NB4 (cell line): ENCODE measurements around the gene ZNF821.

Source experiments
- DNase-seq: peaks from one replicate; pipeline ENCODE4 v3.0.0; 2010; ENCODE audit warnings: low read depth
- H3K4me3 ChIP-seq: one replicate; pipeline ENCODE4 v1.5.1; 2011; ENCODE audit warnings: mild to moderate bottlenecking, low read depth, low read length, moderate library complexity
- MYC ChIP-seq: IDR thresholded peaks from 2 replicates; pipeline ENCODE4 v1.6.1; 2011; ENCODE audit warnings: low read depth, low read length
- POLR2A ChIP-seq: IDR thresholded peaks from 2 replicates; pipeline ENCODE4 v1.6.1; 2011; ENCODE audit warnings: mild to moderate bottlenecking; ENCODE audit not compliant: insufficient read length; ENCODE audit errors: extremely low read depth
- TF ChIP-seq, protein P1 (sequence below): IDR thresholded peaks from 2 replicates; pipeline ENCODE4 v1.6.1; 2011; ENCODE audit warnings: low read depth, low read length
- TF ChIP-seq, protein P2 (sequence below): IDR thresholded peaks from one replicate; pipeline ENCODE4 v1.5.1; 2012; ENCODE audit warnings: low read depth, low read length

Gene ZNF821

DNA sequence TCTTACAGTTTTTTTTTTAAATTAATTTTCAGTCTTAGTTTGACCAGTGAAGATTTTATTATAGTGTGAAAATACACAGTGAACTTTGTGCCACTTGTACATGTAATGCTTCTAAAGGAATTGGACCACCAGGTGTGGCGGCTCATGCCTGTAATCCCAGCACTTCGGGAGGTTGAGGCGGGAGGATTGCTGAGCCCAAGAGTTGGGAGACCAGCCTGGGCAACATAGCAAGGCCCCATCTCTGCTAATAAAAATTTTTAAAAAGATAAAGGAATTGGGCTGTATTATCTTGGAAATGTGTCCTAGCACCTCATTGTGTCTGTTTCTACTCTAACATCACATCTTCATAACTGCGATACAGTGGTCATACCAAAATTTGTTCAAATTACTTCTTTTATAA, 15.2 kb upstream of the ZNF821 start:
- H3K4me3 ChIP-seq, result no peak overlapping the region
- DNase-seq, result no peak
- TF ChIP-seq POLR2A (no peak), MYC (no peak)
- TF ChIP-seq, protein P1, sequence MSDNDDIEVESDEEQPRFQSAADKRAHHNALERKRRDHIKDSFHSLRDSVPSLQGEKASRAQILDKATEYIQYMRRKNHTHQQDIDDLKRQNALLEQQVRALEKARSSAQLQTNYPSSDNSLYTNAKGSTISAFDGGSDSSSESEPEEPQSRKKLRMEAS, result no peak
- TF ChIP-seq, protein P2, sequence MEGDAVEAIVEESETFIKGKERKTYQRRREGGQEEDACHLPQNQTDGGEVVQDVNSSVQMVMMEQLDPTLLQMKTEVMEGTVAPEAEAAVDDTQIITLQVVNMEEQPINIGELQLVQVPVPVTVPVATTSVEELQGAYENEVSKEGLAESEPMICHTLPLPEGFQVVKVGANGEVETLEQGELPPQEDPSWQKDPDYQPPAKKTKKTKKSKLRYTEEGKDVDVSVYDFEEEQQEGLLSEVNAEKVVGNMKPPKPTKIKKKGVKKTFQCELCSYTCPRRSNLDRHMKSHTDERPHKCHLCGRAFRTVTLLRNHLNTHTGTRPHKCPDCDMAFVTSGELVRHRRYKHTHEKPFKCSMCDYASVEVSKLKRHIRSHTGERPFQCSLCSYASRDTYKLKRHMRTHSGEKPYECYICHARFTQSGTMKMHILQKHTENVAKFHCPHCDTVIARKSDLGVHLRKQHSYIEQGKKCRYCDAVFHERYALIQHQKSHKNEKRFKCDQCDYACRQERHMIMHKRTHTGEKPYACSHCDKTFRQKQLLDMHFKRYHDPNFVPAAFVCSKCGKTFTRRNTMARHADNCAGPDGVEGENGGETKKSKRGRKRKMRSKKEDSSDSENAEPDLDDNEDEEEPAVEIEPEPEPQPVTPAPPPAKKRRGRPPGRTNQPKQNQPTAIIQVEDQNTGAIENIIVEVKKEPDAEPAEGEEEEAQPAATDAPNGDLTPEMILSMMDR, result no peak

DNA sequence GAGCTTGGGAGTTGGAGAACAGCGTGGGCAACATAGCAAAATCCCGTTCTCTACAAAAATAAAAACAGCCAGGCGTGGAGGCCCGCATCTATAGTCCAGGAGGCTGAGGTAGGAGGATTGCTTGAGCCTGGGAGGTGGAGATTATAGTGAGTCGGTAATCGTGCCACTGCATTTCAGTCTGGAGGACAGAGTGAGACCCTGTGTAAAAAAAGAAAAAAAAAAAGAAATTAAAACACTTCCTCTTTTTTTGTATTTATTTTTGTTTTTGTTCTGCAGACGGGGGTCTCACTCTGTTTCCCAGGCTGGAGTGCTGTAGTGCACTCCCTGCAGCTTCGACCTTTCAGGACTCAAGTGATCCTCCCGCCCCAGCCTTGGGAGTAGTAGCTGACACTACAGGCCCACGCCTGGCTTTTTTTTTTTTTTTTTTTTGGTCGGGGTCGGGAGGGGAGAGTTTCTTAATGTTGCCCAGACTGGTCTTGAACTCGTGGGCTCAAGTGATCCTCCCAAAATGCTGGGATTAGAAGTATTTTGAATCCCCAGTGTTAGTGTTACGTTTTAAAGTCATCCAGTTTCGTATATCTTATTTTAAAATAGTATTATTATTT, 12.9 kb upstream of the ZNF821 start:
- peak overlapping the region; percentile 96 for H3K4me3 ChIP-seq
- peak; percentile 15 for DNase-seq
- TF ChIP-seq POLR2A (no peak), MYC (no peak)

DNA sequence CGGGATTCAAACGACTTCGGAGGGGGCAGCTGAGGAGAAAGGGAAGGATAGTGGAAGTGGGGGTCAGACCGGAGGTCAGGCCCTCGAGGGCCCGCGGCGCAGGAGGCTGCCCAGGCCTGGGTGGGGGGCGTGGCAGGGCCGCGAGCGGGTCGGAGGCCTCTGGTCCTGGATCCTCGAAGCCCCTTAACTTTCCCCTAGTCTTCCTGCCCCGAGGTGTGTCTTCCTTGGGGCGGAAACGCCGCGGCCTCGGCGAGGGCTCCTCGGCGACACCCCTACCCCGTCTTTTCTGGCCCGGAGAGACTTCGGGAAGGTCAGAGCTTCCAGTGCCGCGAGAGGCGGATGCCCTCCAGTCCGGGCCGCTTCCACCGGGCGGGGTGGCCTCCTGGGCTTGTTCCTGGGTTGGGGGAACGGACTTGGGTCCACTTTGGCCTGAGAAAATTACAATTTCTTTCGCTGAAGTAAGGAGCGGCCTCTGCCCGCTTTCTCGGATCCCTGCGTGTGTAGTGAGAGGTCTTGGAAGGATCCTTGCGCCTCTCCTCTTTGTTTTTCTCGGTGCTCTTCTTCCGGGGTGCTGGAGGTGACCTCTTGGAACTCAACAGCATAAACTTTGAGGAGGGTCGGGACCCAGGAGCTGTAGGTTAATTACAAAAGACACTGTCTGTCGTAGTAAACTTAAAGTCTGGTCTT, 11.8 kb upstream of the ZNF821 start:
- peak overlapping the region; percentile 96 for H3K4me3 ChIP-seq
- no peak for TF ChIP-seq POLR2A
- TF ChIP-seq, protein P1, result no peak
- TF ChIP-seq, protein P2, result no peak
- TF ChIP-seq MYC, result no peak
- DNase-seq, result peak; percentile 71

DNA sequence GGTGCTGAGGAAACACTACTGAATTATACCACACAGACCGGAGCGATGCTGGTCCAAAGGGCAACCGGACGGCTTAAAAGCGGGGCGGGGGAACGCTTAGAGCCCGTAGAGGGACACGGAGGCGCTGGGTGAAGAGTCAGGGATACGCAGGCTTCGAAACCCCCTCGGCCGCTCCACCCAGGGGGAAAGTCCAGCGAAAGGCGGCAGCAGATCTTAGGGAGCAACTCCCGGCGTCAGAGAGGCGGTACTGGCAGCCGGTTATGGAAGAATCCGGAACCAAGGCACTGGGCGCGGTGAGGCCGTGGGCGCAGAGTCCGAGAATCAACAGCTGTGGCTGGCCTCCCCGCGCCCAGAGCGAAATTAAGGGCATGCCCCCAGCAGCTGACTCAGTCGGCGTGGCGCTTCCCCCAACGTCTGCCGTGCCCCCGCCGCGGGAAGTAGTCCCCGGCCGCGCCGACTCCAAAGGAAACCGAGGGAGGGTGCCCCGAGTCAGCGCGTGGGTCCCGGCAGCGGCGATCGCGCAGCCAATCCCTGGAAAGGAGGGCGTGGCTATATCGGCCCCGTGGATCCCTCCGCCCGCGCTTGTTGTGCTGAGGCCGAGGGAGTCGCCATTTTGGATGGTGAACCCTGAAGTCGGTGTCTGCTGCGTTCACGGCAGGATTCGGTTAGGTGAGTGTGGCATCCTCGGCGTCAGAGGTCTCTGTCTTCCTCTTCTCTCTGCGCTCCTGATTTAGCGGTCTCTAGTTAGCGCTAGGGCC, 11.1 kb upstream of the ZNF821 start, which contains the start of gene IST1:
Gene IST1 (plus strand): TSS at position 611 of the 758 bp plus-strand sequence. CDS start 20,110 bp downstream, outside the sequence.
- TF ChIP-seq, protein P1, result peak; percentile 65
- TF ChIP-seq, protein P2, result no peak
- peak; percentile 65 for TF ChIP-seq POLR2A
- peak; percentile 100 for DNase-seq
- peak within 1 kb of the TSS; percentile 96 for H3K4me3 ChIP-seq

DNA sequence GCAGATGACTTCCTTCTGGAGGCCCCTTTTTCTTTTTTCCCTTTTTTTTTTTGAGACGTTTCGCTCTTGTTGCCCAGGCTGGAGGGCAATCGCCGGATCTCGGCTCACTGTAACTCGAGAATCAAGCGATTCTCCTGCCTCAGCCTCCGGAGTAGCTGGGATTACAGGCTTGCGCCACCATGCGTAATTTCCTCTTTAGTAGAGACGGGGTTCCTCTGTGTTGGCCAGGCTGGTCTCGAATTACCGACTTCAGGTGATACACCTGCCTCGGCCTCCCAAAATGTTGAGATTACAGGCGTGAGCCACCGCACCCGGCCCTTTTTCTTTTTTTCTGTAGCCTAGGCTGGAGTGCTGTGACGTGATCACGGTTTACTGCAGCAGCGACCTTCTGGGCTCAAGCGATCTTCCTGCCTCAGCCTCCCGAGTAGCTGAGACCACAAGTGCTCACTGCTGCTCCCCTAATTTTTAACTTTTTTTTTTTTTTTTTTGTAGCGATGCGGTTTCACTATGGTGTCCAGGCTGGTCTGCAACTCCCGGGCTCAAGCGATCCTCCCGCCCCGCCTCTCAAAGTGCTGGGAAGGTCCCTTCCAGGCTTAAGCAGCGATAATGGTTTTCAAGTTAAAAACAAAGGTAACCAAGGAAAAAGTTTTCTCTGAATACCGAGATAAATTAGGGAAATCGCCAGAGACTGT, 10.4 kb upstream of the ZNF821 start:
- peak overlapping the region; percentile 96 for H3K4me3 ChIP-seq
- no peak for TF ChIP-seq POLR2A
- TF ChIP-seq, protein P2, result peak; percentile 11
- peak; percentile 86 for DNase-seq

DNA sequence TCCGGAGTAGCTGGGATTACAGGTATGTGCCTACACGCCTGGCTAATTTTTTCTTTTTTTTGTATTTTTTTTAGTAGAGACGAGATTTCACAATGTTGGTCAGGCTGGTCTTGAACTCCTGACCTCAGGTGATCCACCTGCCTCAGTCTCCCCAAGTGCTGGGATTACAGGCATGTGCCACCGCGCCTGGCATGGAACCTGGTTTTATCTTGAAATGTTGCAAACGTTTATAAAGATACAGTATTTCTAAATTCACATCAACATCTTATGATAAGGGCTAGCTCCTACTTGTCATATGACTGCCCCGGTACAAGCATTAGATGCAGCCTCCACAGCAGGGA, 9.9 kb upstream of the ZNF821 start:
- TF ChIP-seq, protein P1, result no peak
- TF ChIP-seq POLR2A (no peak), MYC (no peak)
- TF ChIP-seq, protein P2, result no peak

More for the DNA sequence above, 9.9 kb upstream of the ZNF821 start:
- peak overlapping the region; percentile 96 for H3K4me3 ChIP-seq
- DNase-seq, result no peak
